GM13977 (cell line): ENCODE data around the gene CDK12.
"Not testable (repeated sequence)": the region's sequence is repeated elsewhere in the genome, so short reads cannot be mapped to it uniquely, and the experiment has no call there.

Source experiments
- DNase-seq: peaks from one replicate; pipeline ENCODE4 v3.0.0; 2012; ENCODE audit warnings: low spot score
- in situ Hi-C: fragments of 300-500 bp; cut with MboI; formaldehyde crosslinking; loops from one replicate; pipeline ENCODE4 v1.12.0; 2022; ENCODE audit warnings: low sequenced_read_pairs, low pct_unique_long_range_greater_than_20kb, mixed read lengths, inconsistent platforms; ENCODE audit not compliant: unreplicated experiment
- TF ChIP-seq, protein P1 (sequence below): IDR thresholded peaks from 2 replicates; pipeline ENCODE4 v1.5.1; 2012; ENCODE audit warnings: mild to moderate bottlenecking, control low read depth; ENCODE audit not compliant: insufficient read depth; ENCODE audit errors: extremely low read depth, missing control alignments

CDK12 gene

DNA sequence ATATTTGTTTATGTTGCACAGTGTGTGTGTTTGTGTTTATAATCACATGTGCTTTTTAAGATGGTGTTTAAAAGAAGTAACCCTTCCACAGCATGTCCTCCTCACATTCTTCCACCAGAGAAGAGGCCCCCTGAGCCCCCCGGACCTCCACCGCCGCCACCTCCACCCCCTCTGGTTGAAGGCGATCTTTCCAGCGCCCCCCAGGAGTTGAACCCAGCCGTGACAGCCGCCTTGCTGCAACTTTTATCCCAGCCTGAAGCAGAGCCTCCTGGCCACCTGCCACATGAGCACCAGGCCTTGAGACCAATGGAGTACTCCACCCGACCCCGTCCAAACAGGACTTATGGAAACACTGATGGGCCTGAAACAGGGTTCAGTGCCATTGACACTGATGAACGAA is 69.2 kb downstream of the CDK12 start:
- TF ChIP-seq, protein P1, sequence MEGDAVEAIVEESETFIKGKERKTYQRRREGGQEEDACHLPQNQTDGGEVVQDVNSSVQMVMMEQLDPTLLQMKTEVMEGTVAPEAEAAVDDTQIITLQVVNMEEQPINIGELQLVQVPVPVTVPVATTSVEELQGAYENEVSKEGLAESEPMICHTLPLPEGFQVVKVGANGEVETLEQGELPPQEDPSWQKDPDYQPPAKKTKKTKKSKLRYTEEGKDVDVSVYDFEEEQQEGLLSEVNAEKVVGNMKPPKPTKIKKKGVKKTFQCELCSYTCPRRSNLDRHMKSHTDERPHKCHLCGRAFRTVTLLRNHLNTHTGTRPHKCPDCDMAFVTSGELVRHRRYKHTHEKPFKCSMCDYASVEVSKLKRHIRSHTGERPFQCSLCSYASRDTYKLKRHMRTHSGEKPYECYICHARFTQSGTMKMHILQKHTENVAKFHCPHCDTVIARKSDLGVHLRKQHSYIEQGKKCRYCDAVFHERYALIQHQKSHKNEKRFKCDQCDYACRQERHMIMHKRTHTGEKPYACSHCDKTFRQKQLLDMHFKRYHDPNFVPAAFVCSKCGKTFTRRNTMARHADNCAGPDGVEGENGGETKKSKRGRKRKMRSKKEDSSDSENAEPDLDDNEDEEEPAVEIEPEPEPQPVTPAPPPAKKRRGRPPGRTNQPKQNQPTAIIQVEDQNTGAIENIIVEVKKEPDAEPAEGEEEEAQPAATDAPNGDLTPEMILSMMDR = no peak
- no peak for DNase-seq
- in situ Hi-C loops = no loop called here

DNA sequence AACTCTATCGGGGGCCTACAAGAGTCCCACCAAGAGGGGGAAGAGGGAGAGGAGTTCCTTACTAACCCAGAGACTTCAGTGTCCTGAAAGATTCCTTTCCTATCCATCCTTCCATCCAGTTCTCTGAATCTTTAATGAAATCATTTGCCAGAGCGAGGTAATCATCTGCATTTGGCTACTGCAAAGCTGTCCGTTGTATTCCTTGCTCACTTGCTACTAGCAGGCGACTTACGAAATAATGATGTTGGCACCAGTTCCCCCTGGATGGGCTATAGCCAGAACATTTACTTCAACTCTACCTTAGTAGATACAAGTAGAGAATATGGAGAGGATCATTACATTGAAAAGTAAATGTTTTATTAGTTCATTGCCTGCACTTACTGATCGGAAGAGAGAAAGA is 70.0 kb downstream of the CDK12 start:
- no peak for DNase-seq
- in situ Hi-C loops = no loop called here
- TF ChIP-seq, protein P1 = no peak

DNA sequence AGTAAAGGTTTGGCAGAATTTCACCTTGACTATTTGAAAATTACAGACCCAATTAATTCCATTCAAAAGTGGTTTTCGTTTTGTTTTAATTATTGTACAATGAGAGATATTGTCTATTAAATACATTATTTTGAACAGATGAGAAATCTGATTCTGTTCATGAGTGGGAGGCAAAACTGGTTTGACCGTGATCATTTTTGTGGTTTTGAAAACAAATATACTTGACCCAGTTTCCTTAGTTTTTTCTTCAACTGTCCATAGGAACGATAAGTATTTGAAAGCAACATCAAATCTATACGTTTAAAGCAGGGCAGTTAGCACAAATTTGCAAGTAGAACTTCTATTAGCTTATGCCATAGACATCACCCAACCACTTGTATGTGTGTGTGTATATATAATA is 72.6 kb downstream of the CDK12 start:
- in situ Hi-C loops = no loop called here
- DNase-seq = no peak
- TF ChIP-seq, protein P1 = no peak

DNA sequence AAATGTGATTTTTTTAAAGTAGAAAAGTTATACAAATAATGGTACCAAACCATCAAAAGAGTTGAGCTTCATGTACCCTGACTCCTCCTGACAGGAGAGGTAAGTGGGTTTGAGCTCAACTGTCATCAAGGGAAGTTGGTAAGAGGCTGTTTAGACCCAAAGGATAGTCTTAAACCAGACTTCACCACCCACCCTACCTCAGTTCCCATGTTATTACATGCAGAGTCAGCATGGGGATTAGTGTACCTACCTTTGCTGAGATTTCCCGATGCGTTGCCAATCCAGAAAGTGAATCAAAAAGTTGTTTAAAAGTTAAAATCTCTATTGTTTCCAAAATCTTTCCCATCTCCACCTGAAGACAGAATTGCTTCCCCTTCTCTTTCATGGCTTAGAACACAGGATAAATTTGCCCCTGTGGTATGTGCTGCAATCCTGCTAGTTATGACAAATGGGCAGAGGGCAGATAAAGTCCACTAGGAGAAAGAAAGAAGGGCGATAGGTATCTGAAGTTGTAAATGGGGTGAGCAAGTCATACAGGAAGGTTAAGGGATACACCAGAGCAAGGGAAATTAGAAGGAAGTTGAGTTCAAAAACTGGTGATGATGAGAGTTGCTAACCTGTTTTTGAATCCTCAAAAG is 73.6 kb downstream of the CDK12 start:
- in situ Hi-C loops = no loop called here
- no peak for DNase-seq
- TF ChIP-seq, protein P1 = no peak

DNA sequence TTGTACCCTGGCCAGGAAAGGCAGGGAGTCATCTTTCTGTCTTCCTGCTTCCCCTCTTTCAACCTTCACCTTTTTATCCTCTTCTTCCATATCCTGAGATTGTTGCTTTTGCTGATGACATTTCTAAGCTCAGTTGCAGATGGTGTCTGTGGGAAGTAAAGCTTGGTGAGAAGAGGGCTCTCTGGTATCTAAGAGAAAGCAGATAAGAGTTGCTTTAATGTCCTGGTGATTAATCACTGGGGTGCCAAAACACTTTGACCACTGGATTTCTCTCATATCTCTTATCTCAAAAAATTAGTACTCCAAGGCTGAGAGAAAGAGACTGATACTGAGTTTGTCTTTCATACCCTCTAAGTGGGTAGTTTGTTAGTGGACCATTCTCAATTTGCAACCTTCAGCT is 75.2 kb downstream of the CDK12 start:
- TF ChIP-seq, protein P1 = no peak
- in situ Hi-C loops = no loop called here
- no peak for DNase-seq

DNA sequence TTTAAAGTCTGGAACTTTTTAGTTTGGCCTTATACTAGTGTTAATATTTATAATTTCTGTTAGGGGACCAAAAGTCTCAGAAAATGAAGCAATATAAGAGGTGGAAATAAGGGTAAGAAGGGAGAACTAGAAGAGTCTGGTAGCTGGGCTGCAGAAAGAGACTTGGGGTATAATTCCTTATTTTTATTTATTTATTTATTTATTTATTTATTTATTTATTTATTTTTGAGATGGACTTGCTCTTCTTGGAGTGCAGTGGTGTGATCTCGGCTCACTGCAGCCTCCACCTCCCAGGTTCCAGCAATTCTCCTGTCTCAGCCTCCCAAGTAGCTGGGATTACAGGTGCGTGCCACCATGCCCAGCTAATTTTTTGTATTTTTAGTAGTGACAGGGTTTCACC is 76.1 kb downstream of the CDK12 start:
- in situ Hi-C loops, DNase-seq: not testable (repeated sequence)

DNA sequence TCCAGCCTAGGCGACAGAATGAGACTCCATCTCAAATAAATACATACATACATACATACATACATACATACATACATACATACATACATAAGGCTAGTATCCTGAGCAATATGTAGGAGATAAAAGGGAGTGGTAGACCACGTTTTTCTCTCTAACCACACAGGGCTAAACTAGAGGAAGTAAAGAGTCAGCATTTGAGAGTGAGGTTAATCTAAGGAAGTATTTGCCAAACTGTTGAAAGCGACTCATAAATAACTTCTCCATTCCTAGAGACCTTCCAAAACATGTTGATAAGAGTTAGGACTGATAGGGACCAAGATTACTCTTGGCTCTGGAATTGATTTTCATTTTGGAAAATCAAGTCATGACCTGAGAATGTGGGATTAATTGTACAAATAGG is 77.6 kb downstream of the CDK12 start:
- DNase-seq = no peak
- in situ Hi-C loops = no loop called here
- TF ChIP-seq, protein P1 = no peak
